ENCODE measurements around the gene ERC1.
"Not testable (repeated sequence)": the region's sequence is repeated elsewhere in the genome, so short reads cannot be mapped to it uniquely, and the experiment has no call there.

ERC1 gene

DNA sequence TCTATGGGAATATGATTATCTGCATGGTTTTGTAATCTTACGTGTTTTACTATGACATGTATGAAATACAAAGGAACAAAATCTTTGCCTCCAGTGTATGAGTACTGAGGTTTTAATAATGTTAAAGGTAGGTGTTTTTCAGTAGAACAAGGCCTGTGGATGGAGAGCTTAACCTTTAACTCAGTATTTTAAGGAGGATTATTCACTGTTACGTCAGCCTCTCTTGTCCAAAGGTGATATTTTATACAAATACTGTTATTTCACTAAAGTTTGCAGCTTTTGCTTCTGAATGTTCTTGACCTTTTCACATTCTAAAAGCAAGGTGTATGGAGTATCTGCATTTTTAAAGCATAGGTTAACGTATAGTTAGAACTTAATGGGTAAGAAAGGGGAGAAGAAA, 195.3 kb downstream of the ERC1 start:
- Histone ChIP-seq H3K9me3 (ENCODE audit: control insufficient read depth, insufficient read depth, low read depth, low read length) (no peaks in the 10 kb centered on the region), H3K4me1 (ENCODE audit: control insufficient read depth, insufficient read depth, low read length) (no peaks in the 10 kb centered on the region; the same call in 1 of the 2 replicates), H3K27ac (ENCODE audit: low read depth, low read length) (no peak overlapping the region), H3K27me3 (ENCODE audit: control insufficient read depth, insufficient read depth, low read length) (no peaks in the 10 kb centered on the region), H3K4me3 (ENCODE audit: low read depth, low read length) (no peak overlapping the region), H3K36me3 (ENCODE audit: control insufficient read depth, insufficient read depth, low read length) (peaks cover 14% of the 10 kb centered on the region; the same call in 1 of the 2 replicates), H3K9ac (ENCODE audit: low read length) (no peak overlapping the region)

DNA sequence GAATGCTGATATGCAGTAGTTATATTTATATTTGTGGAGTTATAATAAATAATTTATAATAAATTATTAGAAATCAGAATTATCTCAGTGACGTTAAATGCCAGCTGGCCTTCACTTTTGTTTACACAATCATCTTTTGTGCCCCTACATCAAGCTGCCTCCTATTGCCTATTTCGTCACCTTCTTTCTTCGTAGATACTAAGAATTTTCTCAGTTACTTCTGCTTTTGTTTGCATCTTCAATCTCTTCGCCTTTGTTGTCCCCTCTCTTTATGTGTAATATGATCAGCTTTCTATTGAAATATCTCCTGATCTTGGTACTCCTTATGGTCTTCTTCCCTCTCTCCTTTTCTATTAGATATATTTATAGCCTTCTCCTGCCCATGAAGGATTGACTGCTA, 197.0 kb downstream of the ERC1 start:
- peaks cover 11% of the 10 kb centered on the region; the same call in 1 of the 2 replicates for H3K36me3 ChIP-seq (ENCODE audit: control insufficient read depth, insufficient read depth, low read length)

DNA sequence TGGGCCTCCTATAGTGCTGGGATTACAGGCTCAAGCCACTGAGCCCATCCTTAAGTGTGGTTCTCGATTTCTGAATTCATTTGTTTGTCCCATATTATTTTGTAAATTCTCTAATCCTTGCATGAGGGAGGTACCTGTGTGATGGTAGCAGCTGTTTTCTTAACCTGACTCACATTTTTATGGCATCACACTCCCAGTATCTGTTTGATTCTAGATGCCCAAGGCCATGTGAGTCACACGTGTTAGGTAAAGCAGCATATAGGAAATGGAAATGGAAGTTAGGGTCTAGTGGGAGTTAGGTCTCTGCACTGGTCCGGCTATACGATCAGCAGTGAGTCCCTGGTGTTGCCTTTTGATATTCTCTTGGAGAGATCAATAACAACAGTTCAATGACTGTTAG, 198.1 kb downstream of the ERC1 start:
- H3K9ac ChIP-seq (ENCODE audit: low read length), result no peak overlapping the region
- no peaks in the 10 kb centered on the region; the same call in 1 of the 2 replicates for H3K4me1 ChIP-seq (ENCODE audit: control insufficient read depth, insufficient read depth, low read length)
- H3K27ac ChIP-seq (ENCODE audit: low read depth, low read length), result no peak overlapping the region
- no peak overlapping the region for H3K4me3 ChIP-seq (ENCODE audit: low read depth, low read length)
- H3K27me3 ChIP-seq (ENCODE audit: control insufficient read depth, insufficient read depth, low read length), result no peaks in the 10 kb centered on the region
- H3K9me3 ChIP-seq (ENCODE audit: control insufficient read depth, insufficient read depth, low read depth, low read length), result no peaks in the 10 kb centered on the region
- peaks cover 4% of the 10 kb centered on the region; the same call in 1 of the 2 replicates for H3K36me3 ChIP-seq (ENCODE audit: control insufficient read depth, insufficient read depth, low read length)

More for the DNA sequence above, 197.0 kb downstream of the ERC1 start:
- Histone ChIP-seq H3K27me3 (ENCODE audit: control insufficient read depth, insufficient read depth, low read length) (no peaks in the 10 kb centered on the region), H3K9me3 (ENCODE audit: control insufficient read depth, insufficient read depth, low read depth, low read length) (no peaks in the 10 kb centered on the region), H3K9ac (ENCODE audit: low read length) (no peak overlapping the region), H3K4me1 (ENCODE audit: control insufficient read depth, insufficient read depth, low read length) (no peaks in the 10 kb centered on the region; the same call in 1 of the 2 replicates), H3K27ac (ENCODE audit: low read depth, low read length) (no peak overlapping the region), H3K4me3 (ENCODE audit: low read depth, low read length) (no peak overlapping the region)

DNA sequence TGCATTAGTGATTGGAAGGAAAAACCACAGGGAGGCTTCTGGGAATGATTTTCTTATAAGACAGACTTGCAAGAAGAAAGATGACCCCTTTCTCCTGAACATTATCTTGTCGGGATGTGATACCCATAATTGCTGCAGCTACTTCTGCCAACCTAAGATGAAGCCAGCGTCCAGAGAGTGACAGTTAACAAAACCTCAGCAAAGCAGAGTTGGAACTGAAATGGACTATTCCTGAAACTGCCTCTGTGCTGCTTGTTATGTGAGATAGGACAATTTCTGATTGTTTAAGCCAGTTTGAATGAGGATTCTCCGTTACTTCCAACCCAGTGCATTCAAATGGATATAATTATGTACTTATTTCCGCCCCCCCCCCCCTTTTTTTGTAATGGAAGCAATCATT, 204.5 kb downstream of the ERC1 start:
- Histone ChIP-seq H3K4me1 (ENCODE audit: control insufficient read depth, insufficient read depth, low read length) (no peaks in the 10 kb centered on the region), H3K9ac (ENCODE audit: low read length) (no peak overlapping the region), H3K27me3 (ENCODE audit: control insufficient read depth, insufficient read depth, low read length) (no peaks in the 10 kb centered on the region), H3K9me3 (ENCODE audit: control insufficient read depth, insufficient read depth, low read depth, low read length) (peaks cover 23% of the 10 kb centered on the region; the same call in 1 of the 2 replicates), H3K27ac (ENCODE audit: low read depth, low read length) (no peak overlapping the region), H3K36me3 (ENCODE audit: control insufficient read depth, insufficient read depth, low read length) (peaks cover 23% of the 10 kb centered on the region), H3K4me3 (ENCODE audit: low read depth, low read length) (no peak overlapping the region)

DNA sequence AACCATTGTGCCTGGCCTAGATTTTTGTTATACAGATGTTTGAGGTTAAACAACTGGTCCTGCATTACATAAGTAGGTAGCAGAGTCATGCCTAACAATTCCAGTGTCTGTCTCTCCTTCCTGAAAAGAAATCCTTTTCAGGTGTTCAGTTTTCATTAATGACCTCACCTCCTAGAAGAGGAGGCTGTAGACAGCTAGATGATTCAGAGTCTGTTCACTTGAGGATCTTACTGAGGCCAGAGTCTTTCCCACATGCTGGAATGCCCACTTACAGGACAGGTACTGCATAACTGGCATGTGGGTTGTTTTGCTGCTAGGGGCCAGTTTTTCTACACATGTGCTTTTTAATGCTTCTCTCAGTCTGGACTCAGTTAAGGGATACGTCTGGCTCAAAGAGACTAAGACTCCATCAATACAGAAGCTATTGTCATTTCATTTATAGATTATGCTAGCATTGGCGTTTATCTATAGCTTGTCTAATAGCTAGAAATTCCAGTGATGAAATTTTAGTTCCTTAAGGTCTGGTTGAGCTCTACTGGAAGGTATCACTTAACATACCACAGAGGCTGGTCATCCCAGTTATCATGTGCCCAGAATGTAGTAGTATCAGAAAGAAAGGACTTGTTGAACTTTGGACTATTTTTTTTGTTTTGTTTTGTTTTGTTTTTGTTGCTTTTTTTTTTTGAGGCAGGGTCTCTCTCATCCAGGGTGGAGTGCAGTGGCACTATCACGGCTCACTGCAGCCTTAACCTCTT, 206.4 kb downstream of the ERC1 start:
- Histone ChIP-seq H3K9me3 (ENCODE audit: control insufficient read depth, insufficient read depth, low read depth, low read length) (peaks cover 23% of the 10 kb centered on the region; the same call in 1 of the 2 replicates), H3K4me1 (ENCODE audit: control insufficient read depth, insufficient read depth, low read length) (no peaks in the 10 kb centered on the region), H3K27ac (ENCODE audit: low read depth, low read length) (no peak overlapping the region), H3K9ac (ENCODE audit: low read length) (no peak overlapping the region), H3K27me3 (ENCODE audit: control insufficient read depth, insufficient read depth, low read length) (no peaks in the 10 kb centered on the region), H3K36me3 (ENCODE audit: control insufficient read depth, insufficient read depth, low read length) (peaks cover 23% of the 10 kb centered on the region), H3K4me3 (ENCODE audit: low read depth, low read length) (no peak overlapping the region)

DNA sequence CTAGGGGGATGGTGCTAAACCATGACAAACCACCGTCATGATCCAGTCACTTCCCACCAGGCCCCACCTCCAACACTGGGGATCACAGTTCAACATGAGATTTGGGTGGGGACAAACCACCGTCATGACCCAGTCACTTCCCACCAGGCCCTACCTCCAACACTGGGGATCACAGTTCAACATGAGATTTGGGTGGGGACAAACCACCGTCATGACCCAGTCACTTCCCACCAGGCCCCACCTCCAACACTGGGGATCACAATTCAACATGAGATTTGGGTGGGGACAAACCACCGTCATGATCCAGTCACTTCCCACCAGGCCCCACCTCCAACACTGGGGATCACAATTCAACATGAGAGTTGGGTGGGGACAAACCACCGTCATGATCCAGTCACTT, 207.8 kb downstream of the ERC1 start:
- peaks cover 23% of the 10 kb centered on the region; the same call in 1 of the 2 replicates for H3K9me3 ChIP-seq (ENCODE audit: control insufficient read depth, insufficient read depth, low read depth, low read length)
- H3K27me3 ChIP-seq (ENCODE audit: control insufficient read depth, insufficient read depth, low read length); H3K27ac ChIP-seq (ENCODE audit: low read depth, low read length); H3K9ac ChIP-seq (ENCODE audit: low read length); H3K4me3 ChIP-seq (ENCODE audit: low read depth, low read length); H3K4me1 ChIP-seq (ENCODE audit: control insufficient read depth, insufficient read depth, low read length): not testable (repeated sequence)
- peaks cover 23% of the 10 kb centered on the region for H3K36me3 ChIP-seq (ENCODE audit: control insufficient read depth, insufficient read depth, low read length)

DNA sequence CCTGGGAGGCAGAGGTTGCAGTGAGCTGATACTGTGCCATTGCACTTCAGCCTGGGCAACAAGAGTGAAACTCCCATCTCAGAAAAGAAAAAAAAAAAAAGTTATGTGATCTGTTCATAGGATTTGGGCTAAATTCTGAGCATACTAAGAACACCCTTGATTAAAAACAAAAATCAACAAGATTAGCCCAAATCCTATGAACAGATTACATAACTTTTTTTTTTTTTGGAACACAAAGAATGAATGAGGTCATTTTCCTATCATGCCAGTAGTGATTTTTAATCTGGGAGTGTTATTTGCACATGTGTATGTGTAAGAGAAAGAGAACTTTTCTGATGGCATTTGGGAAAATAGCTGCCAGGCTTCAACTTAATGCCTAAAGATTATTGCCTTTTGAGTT, 208.7 kb downstream of the ERC1 start:
- Histone ChIP-seq H3K9ac (ENCODE audit: low read length) (no peak overlapping the region), H3K4me3 (ENCODE audit: low read depth, low read length) (no peak overlapping the region), H3K27ac (ENCODE audit: low read depth, low read length) (no peak overlapping the region), H3K27me3 (ENCODE audit: control insufficient read depth, insufficient read depth, low read length) (no peaks in the 10 kb centered on the region), H3K36me3 (ENCODE audit: control insufficient read depth, insufficient read depth, low read length) (peaks cover 23% of the 10 kb centered on the region), H3K9me3 (ENCODE audit: control insufficient read depth, insufficient read depth, low read depth, low read length) (peaks cover 23% of the 10 kb centered on the region; the same call in 1 of the 2 replicates), H3K4me1 (ENCODE audit: control insufficient read depth, insufficient read depth, low read length) (peaks cover 12% of the 10 kb centered on the region)

DNA sequence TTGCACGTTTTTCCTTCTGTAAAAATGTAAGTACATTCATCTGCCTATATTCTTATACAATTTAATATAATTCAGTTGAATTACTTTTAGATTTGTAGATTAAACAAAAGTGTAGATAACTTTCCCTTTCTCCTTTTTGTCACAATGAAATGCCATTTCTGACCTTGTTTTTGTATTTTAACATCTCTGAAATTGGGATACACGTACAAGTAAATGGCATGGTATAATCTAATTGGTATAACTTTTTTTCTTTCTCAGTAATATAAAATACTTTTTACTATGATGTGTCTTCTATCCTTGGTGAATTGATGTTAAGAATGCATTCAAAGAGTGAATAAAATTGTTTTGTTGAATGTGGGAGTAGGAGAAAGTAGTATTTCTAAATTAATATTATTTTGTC, 210.0 kb downstream of the ERC1 start:
- Histone ChIP-seq H3K4me1 (ENCODE audit: control insufficient read depth, insufficient read depth, low read length) (peaks cover 21% of the 10 kb centered on the region), H3K36me3 (ENCODE audit: control insufficient read depth, insufficient read depth, low read length) (peaks cover 20% of the 10 kb centered on the region), H3K27ac (ENCODE audit: low read depth, low read length) (no peak overlapping the region), H3K9ac (ENCODE audit: low read length) (no peak overlapping the region), H3K9me3 (ENCODE audit: control insufficient read depth, insufficient read depth, low read depth, low read length) (peaks cover 18% of the 10 kb centered on the region; the same call in 1 of the 2 replicates), H3K4me3 (ENCODE audit: low read depth, low read length) (no peak overlapping the region), H3K27me3 (ENCODE audit: control insufficient read depth, insufficient read depth, low read length) (no peaks in the 10 kb centered on the region)

DNA sequence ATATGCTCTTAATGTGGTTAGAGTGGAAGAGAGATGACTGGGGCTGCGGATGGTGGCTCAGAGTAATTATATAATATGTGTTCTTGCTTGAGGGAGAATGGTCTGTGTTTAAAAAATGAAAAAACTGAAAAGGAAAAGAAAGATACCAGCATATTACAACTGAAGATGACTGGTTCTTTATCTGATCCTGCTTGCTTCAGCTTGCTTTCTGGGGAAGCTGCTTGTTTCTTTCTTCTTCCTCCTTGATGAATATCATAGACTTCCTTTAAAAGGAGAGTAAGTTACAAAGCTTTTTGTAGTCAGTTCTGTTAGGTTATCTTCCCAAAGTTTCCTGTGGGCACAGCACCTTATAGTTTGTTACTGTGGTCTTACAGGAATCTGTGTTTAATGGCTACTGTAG, 210.9 kb downstream of the ERC1 start:
- H3K4me1 ChIP-seq (ENCODE audit: control insufficient read depth, insufficient read depth, low read length), result peaks cover 21% of the 10 kb centered on the region
- H3K9ac ChIP-seq (ENCODE audit: low read length), result no peak overlapping the region
- no peak overlapping the region for H3K4me3 ChIP-seq (ENCODE audit: low read depth, low read length)
- H3K9me3 ChIP-seq (ENCODE audit: control insufficient read depth, insufficient read depth, low read depth, low read length), result peaks cover 18% of the 10 kb centered on the region; the same call in 1 of the 2 replicates
- no peak overlapping the region for H3K27ac ChIP-seq (ENCODE audit: low read depth, low read length)
- H3K27me3 ChIP-seq (ENCODE audit: control insufficient read depth, insufficient read depth, low read length), result no peaks in the 10 kb centered on the region
- peaks cover 17% of the 10 kb centered on the region for H3K36me3 ChIP-seq (ENCODE audit: control insufficient read depth, insufficient read depth, low read length)

DNA sequence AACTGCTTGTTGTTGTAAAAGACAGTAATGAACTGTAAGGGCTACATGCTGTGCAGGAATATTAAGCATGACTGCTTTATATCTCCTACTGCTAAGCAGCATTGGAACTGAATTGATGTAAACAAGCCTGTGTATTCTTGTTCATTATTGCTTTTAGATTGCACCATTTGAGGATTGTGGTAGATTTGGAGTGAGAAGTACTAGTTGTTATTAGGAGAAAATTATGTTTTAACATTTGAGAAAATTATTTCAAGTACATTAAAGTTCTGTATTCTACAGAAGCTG, 212.7 kb downstream of the ERC1 start:
- peaks cover 21% of the 10 kb centered on the region for H3K4me1 ChIP-seq (ENCODE audit: control insufficient read depth, insufficient read depth, low read length)
- no peak overlapping the region for H3K27ac ChIP-seq (ENCODE audit: low read depth, low read length)
- H3K9me3 ChIP-seq (ENCODE audit: control insufficient read depth, insufficient read depth, low read depth, low read length), result peaks cover 1% of the 10 kb centered on the region; the same call in 1 of the 2 replicates
- no peak overlapping the region for H3K4me3 ChIP-seq (ENCODE audit: low read depth, low read length)
- no peaks in the 10 kb centered on the region for H3K27me3 ChIP-seq (ENCODE audit: control insufficient read depth, insufficient read depth, low read length)
- peaks cover 2% of the 10 kb centered on the region for H3K36me3 ChIP-seq (ENCODE audit: control insufficient read depth, insufficient read depth, low read length)
- no peak overlapping the region for H3K9ac ChIP-seq (ENCODE audit: low read length)

DNA sequence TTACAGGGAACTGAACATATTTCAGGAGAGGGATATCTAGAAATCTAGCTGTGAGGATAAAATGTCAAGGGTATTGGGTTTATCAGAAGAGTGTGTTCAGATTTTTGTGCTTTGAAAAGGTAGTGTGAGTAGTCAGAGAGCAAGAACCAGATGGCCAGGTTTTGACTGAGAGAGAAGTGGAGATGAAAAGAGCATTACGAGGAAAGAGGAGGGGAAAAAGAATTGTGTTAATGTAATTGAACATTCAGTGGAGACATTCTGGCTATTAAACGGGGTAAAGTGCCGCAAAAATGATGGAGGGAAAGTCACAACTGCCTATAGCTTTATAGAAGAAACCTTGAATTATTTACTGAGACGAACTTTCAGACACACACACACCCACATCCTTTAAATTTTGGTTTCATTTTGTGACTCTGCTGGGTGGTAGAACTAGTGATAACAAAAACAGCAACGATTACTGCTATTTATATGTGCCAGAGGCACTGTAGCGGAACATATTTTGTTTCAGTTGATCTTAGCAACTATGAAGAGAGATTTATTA, 213.6 kb downstream of the ERC1 start:
- H3K4me3 ChIP-seq (ENCODE audit: low read depth, low read length), result peak overlapping the region; percentile 31
- no peak overlapping the region for H3K9ac ChIP-seq (ENCODE audit: low read length)

More for the DNA sequence above, 213.6 kb downstream of the ERC1 start:
- no peaks in the 10 kb centered on the region for H3K36me3 ChIP-seq (ENCODE audit: control insufficient read depth, insufficient read depth, low read length)
- H3K27me3 ChIP-seq (ENCODE audit: control insufficient read depth, insufficient read depth, low read length), result no peaks in the 10 kb centered on the region
- peaks cover 21% of the 10 kb centered on the region for H3K4me1 ChIP-seq (ENCODE audit: control insufficient read depth, insufficient read depth, low read length)
- peak overlapping the region; percentile 51; the same call in 1 of the 2 replicates for H3K27ac ChIP-seq (ENCODE audit: low read depth, low read length)
- no peaks in the 10 kb centered on the region for H3K9me3 ChIP-seq (ENCODE audit: control insufficient read depth, insufficient read depth, low read depth, low read length)

Measured in HUES6 (cell line).